ENCODE results near the gene BABAM2. TPM values are rescaled to one million over a fixed set of nuclear protein-coding genes. Genes with fewer than 3 reads are reported as not detected.

Gene BABAM2
- total RNA-seq, 1 donor from 2014 or later: 37.1 TPM

DNA sequence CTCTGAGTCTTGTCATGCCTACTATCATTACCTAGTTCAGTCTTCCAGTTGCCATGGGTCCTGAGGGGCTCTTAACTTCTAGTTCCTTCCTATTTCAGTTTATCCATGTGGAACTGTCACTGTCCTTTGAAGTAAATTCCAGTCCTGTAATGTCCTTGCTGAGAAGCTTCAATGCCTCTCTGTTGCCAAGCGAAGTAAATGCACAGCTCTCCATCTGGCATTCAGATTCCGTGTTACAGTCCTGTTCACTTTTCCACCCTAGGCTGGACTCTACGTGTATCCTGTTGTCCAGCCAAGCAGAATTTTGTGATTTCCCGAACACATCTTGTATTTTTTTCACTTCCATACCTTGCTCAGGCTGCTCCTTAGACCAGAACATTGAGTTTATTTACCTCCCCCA lies 245.3 kb downstream of the BABAM2 start:
- Mint-ChIP-seq H3K27ac (no peak overlapping the region), H3K4me3 (ENCODE audit: low read depth) (no peak overlapping the region), H3K9me3 (ENCODE audit: low read depth) (no peaks in the 10 kb centered on the region), H3K36me3 (ENCODE audit: insufficient read depth) (no peaks in the 10 kb centered on the region), H3K4me1 (ENCODE audit: low read depth) (no peaks in the 10 kb centered on the region), H3K27me3 (no peaks in the 10 kb centered on the region)
- DNase-seq (ENCODE audit: low spot score, unreplicated experiment): no peak
- TF ChIP-seq, protein P1, sequence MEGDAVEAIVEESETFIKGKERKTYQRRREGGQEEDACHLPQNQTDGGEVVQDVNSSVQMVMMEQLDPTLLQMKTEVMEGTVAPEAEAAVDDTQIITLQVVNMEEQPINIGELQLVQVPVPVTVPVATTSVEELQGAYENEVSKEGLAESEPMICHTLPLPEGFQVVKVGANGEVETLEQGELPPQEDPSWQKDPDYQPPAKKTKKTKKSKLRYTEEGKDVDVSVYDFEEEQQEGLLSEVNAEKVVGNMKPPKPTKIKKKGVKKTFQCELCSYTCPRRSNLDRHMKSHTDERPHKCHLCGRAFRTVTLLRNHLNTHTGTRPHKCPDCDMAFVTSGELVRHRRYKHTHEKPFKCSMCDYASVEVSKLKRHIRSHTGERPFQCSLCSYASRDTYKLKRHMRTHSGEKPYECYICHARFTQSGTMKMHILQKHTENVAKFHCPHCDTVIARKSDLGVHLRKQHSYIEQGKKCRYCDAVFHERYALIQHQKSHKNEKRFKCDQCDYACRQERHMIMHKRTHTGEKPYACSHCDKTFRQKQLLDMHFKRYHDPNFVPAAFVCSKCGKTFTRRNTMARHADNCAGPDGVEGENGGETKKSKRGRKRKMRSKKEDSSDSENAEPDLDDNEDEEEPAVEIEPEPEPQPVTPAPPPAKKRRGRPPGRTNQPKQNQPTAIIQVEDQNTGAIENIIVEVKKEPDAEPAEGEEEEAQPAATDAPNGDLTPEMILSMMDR (IDR thresholded peaks at IDR 0.05; ENCODE audit: unreplicated experiment): no peak

- no peak overlapping the region for H3K27ac Mint-ChIP-seq
- no peaks in the 10 kb centered on the region for H3K36me3 Mint-ChIP-seq (ENCODE audit: insufficient read depth)
- H3K4me3 Mint-ChIP-seq (ENCODE audit: low read depth): no peak overlapping the region
- H3K27me3 Mint-ChIP-seq: no peaks in the 10 kb centered on the region
- no peak for DNase-seq (ENCODE audit: low spot score, unreplicated experiment)
- TF ChIP-seq, protein P1 (IDR thresholded peaks at IDR 0.05; ENCODE audit: unreplicated experiment): no peak
- no peaks in the 10 kb centered on the region for H3K9me3 Mint-ChIP-seq (ENCODE audit: low read depth)
- H3K4me1 Mint-ChIP-seq (ENCODE audit: low read depth): no peaks in the 10 kb centered on the region
Observed at GRCh38 chr2:28136556-28136955, 246.0 kb downstream of the BABAM2 start.

DNA sequence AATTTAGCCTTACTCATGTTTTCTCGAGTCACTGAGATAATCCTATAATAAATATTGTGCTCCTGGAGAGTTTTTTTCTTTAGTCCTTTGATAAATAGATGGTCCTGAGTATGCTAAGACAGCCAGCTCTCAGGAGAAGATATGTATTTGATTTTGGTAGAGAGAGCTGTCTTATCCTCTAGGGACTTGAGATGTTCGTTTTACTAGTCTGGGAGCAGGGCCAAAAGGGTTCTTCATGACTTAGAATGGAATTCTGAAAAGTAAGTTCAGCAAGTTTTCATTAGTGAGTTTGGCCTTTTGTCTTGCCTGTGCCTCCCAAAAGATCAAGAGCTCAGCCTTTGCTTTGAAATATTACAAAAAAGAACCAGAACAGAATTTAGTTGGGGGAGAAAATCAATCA lies 246.7 kb downstream of the BABAM2 start:
- no peaks in the 10 kb centered on the region for H3K4me1 Mint-ChIP-seq (ENCODE audit: low read depth)
- H3K27me3 Mint-ChIP-seq: no peaks in the 10 kb centered on the region
- TF ChIP-seq, protein P1 (IDR thresholded peaks at IDR 0.05; ENCODE audit: unreplicated experiment): no peak
- H3K27ac Mint-ChIP-seq: no peak overlapping the region
- H3K9me3 Mint-ChIP-seq (ENCODE audit: low read depth): no peaks in the 10 kb centered on the region
- H3K4me3 Mint-ChIP-seq (ENCODE audit: low read depth): no peak overlapping the region
- no peak for DNase-seq (ENCODE audit: low spot score, unreplicated experiment)
- no peaks in the 10 kb centered on the region for H3K36me3 Mint-ChIP-seq (ENCODE audit: insufficient read depth)

GRCh38 chr2:28142386-28142785 lies 251.9 kb downstream of the BABAM2 start:
- no peaks in the 10 kb centered on the region for H3K27me3 Mint-ChIP-seq

DNA sequence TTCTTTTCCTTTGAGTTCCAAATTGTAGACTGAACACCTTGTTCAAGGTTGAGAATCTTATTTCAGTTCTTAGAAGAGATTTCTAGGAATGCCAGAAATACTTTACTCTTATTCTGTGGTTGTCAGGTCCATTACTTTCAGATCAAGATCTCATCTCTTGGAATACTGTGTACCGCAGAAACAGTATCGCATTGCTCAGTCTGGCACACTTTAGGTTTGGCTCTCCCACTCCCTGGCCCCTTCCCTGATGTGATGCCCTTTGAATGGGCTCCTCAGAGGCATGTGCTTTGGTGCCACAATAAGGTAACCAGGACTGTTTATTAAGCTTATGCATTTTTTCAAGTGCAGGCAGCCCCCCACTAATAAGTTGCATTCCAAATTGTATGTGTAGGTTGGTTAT lies 257.5 kb downstream of the BABAM2 start:
- TF ChIP-seq, protein P1 (IDR thresholded peaks at IDR 0.05; ENCODE audit: unreplicated experiment): no peak
- Mint-ChIP-seq H3K9me3 (ENCODE audit: low read depth) (peaks cover 7% of the 10 kb centered on the region), H3K36me3 (ENCODE audit: insufficient read depth) (peaks cover 6% of the 10 kb centered on the region), H3K4me1 (ENCODE audit: low read depth) (no peaks in the 10 kb centered on the region), H3K27me3 (no peaks in the 10 kb centered on the region), H3K27ac (no peak overlapping the region), H3K4me3 (ENCODE audit: low read depth) (no peak overlapping the region)
- DNase-seq (ENCODE audit: low spot score, unreplicated experiment): no peak

More at GRCh38 chr2:28142386-28142785, 251.9 kb downstream of the BABAM2 start:
- DNase-seq (ENCODE audit: low spot score, unreplicated experiment): no peak
- Mint-ChIP-seq H3K36me3 (ENCODE audit: insufficient read depth) (peaks cover 4% of the 10 kb centered on the region), H3K4me1 (ENCODE audit: low read depth) (no peaks in the 10 kb centered on the region), H3K27ac (no peak overlapping the region), H3K9me3 (ENCODE audit: low read depth) (peaks cover 7% of the 10 kb centered on the region), H3K4me3 (ENCODE audit: low read depth) (no peak overlapping the region)
- TF ChIP-seq, protein P1 (IDR thresholded peaks at IDR 0.05; ENCODE audit: unreplicated experiment): no peak

Measured in progenitor cell of endocrine pancreas (in vitro differentiated cells).